ENCODE measurements around the gene ACSL4. TPM values are rescaled to one million over a fixed set of nuclear protein-coding genes. Genes with fewer than 3 reads are reported as not detected.

Gene ACSL4
- polyA plus RNA-seq, 1 donor from 2014 or later, result 101 TPM

DNA sequence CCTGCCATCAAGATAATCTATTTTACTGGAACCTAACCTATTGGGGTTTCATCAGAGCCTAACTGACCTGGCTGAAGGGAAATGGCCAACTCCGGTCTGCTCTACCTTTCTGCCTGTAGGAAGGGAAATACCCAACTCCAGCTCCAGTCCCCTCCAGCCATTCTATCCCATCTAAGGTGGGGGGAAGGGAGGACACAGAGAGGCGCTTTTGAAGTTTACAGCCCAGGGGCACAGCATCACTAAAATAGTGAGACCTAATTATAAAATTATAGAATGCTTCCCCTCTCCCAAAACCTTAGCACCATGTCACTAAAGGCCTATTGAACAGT is 27.8 kb upstream of the ACSL4 start (continued):
- TF ChIP-seq, protein P1, sequence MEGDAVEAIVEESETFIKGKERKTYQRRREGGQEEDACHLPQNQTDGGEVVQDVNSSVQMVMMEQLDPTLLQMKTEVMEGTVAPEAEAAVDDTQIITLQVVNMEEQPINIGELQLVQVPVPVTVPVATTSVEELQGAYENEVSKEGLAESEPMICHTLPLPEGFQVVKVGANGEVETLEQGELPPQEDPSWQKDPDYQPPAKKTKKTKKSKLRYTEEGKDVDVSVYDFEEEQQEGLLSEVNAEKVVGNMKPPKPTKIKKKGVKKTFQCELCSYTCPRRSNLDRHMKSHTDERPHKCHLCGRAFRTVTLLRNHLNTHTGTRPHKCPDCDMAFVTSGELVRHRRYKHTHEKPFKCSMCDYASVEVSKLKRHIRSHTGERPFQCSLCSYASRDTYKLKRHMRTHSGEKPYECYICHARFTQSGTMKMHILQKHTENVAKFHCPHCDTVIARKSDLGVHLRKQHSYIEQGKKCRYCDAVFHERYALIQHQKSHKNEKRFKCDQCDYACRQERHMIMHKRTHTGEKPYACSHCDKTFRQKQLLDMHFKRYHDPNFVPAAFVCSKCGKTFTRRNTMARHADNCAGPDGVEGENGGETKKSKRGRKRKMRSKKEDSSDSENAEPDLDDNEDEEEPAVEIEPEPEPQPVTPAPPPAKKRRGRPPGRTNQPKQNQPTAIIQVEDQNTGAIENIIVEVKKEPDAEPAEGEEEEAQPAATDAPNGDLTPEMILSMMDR (IDR thresholded peaks at IDR 0.05; ENCODE audit: poor library complexity, severe bottlenecking), result no peak
- no peak for TF ChIP-seq SMC3 (conservative IDR thresholded peaks at IDR 0.05; ENCODE audit: poor library complexity)

DNA sequence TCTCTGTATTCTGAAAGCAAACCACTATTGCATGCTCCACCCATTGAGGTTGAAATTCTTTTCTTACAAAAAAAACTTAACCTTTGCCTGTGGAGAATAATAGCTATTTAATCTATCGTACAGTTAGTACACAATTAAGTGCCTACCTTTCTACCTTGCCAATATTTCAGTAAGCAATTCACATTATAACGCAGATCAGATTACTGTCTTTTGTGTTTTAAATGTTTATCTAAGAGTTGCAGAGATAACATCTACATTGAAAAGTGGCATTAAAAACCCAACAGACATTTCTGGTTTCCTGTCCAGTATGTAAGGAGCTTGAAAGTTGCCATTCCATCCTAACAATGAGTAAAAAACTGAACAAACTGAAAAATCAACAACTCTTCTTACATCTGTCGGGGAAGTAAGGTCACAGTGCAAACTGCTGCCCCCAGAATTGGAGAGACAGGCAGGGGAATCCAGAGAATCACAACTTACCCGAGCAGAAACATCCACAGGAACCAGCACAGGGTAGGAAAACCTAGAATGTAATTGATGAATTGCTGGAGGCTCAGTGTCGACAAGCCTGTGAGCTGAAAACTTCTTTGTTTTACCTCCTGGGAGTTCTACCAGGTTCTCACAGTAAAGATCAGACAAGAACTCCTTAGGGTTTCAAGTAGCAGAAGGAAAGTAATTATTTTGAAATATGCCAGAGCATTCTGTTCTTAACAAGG is 27.3 kb upstream of the ACSL4 start:
- H3K79me2 ChIP-seq (replicated peaks; ENCODE audit: insufficient read depth, low read length), result no peaks in the 10 kb centered on the region
- no peaks in the 10 kb centered on the region for H3K36me3 ChIP-seq (ENCODE audit: insufficient read depth, low read length)
- no peak overlapping the region for H3K4me2 ChIP-seq (ENCODE audit: low read length)
- no peak overlapping the region for H3K27ac ChIP-seq (ENCODE audit: low read length)
- H2AFZ ChIP-seq (ENCODE audit: low read depth, low read length), result no peak overlapping the region
- H3K4me3 ChIP-seq (ENCODE audit: low read length), result no peak overlapping the region
- TF ChIP-seq, protein P1 (IDR thresholded peaks at IDR 0.05; ENCODE audit: poor library complexity, severe bottlenecking), result no peak
- TF ChIP-seq EP300 (conservative IDR thresholded peaks at IDR 0.05; ENCODE audit: poor library complexity, severe bottlenecking) (no peak), TAF1 (IDR thresholded peaks at IDR 0.05; ENCODE audit: low read depth) (no peak), POLR2AphosphoS5 (IDR thresholded peaks at IDR 0.05) (no peak), EZH2 (IDR thresholded peaks at IDR 0.05; ENCODE audit: borderline replicate concordance, insufficient read depth, low read length, poor library complexity, severe bottlenecking) (no peak), RAD21 (conservative IDR thresholded peaks at IDR 0.05) (no peak), MXI1 (conservative IDR thresholded peaks at IDR 0.05; ENCODE audit: poor library complexity, severe bottlenecking) (no peak), SMC3 (conservative IDR thresholded peaks at IDR 0.05; ENCODE audit: poor library complexity) (no peak)
- TF ChIP-seq, protein P2, sequence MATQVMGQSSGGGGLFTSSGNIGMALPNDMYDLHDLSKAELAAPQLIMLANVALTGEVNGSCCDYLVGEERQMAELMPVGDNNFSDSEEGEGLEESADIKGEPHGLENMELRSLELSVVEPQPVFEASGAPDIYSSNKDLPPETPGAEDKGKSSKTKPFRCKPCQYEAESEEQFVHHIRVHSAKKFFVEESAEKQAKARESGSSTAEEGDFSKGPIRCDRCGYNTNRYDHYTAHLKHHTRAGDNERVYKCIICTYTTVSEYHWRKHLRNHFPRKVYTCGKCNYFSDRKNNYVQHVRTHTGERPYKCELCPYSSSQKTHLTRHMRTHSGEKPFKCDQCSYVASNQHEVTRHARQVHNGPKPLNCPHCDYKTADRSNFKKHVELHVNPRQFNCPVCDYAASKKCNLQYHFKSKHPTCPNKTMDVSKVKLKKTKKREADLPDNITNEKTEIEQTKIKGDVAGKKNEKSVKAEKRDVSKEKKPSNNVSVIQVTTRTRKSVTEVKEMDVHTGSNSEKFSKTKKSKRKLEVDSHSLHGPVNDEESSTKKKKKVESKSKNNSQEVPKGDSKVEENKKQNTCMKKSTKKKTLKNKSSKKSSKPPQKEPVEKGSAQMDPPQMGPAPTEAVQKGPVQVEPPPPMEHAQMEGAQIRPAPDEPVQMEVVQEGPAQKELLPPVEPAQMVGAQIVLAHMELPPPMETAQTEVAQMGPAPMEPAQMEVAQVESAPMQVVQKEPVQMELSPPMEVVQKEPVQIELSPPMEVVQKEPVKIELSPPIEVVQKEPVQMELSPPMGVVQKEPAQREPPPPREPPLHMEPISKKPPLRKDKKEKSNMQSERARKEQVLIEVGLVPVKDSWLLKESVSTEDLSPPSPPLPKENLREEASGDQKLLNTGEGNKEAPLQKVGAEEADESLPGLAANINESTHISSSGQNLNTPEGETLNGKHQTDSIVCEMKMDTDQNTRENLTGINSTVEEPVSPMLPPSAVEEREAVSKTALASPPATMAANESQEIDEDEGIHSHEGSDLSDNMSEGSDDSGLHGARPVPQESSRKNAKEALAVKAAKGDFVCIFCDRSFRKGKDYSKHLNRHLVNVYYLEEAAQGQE (IDR thresholded peaks at IDR 0.05; ENCODE audit: borderline replicate concordance), result no peak
- no peaks in the 10 kb centered on the region for H4K20me1 ChIP-seq (ENCODE audit: insufficient read depth)
- no peak overlapping the region for H3K9ac ChIP-seq (ENCODE audit: low read length)
- H3K9me3 ChIP-seq (ENCODE audit: low read length), result no peaks in the 10 kb centered on the region
- H3K27me3 ChIP-seq (ENCODE audit: insufficient read depth, low read depth, low read length), result no peaks in the 10 kb centered on the region
- H3F3A ChIP-seq (ENCODE audit: insufficient read depth, low read length, poor library complexity, severe bottlenecking), result no peaks in the 10 kb centered on the region
- H3K9me2 ChIP-seq (ENCODE audit: insufficient read depth, low read length), result no peaks in the 10 kb centered on the region
